HepG2 (cell line): ENCODE data around the gene ARFGAP3. TPM values are rescaled to one million over a fixed set of nuclear protein-coding genes. Genes with fewer than 3 reads are reported as not detected.

Experiments used
- EEA1 ChIP-seq: sonication (generic); formaldehyde crosslinking; IDR thresholded peaks from 2 replicates; pipeline ENCODE4 v1.5.1; 2020; ENCODE audit warnings: mild to moderate bottlenecking, missing genetic modification reagents, borderline replicate concordance
- EHMT2 ChIP-seq: fragments of 200-600 bp; sonication (generic); IDR thresholded peaks from 2 replicates; pipeline ENCODE4 v1.7.0; 2017; ENCODE audit warnings: antibody characterized with exemption, low read depth, low read length, borderline replicate concordance
- GTF3A ChIP-seq: sonication (generic); formaldehyde crosslinking; conservative IDR thresholded peaks from 2 replicates; pipeline ENCODE4 v1.4.0; 2020; ENCODE audit warnings: mild to moderate bottlenecking, missing genetic modification reagents
- HOXD1 ChIP-seq: sonication (generic); formaldehyde crosslinking; IDR thresholded peaks from 2 replicates; pipeline ENCODE4 v1.5.0; 2020; ENCODE audit warnings: missing genetic modification reagents
- KLF15 ChIP-seq: sonication (generic); formaldehyde crosslinking; IDR thresholded peaks from 2 replicates; pipeline ENCODE4 v1.8.1; 2023; ENCODE audit warnings: borderline replicate concordance, mild to moderate bottlenecking, inconsistent platforms, missing genetic modification reagents, mixed read lengths
- NFKBIZ ChIP-seq: IDR thresholded peaks from 2 replicates; pipeline ENCODE4 v1.6.1; 2018; ENCODE audit warnings: missing genetic modification reagents, missing compliant biosample characterization
- NKX3-1 ChIP-seq: sonication (generic); formaldehyde crosslinking; IDR thresholded peaks from 2 replicates; pipeline ENCODE4 v1.5.0; 2020; ENCODE audit warnings: missing genetic modification reagents
- SP140L ChIP-seq: sonication (generic); formaldehyde crosslinking; IDR thresholded peaks from 2 replicates; pipeline ENCODE4 v1.4.0; 2020; ENCODE audit warnings: missing genetic modification reagents, borderline replicate concordance
- ZFP37 ChIP-seq: sonication (generic); formaldehyde crosslinking; IDR thresholded peaks from 2 replicates; pipeline ENCODE4 v1.4.0; 2020; ENCODE audit warnings: missing genetic modification reagents, borderline replicate concordance
- ZNF577 ChIP-seq: sonication (generic); formaldehyde crosslinking; IDR thresholded peaks from 2 replicates; pipeline ENCODE4 v1.4.0; 2020; ENCODE audit warnings: mild to moderate bottlenecking, low read depth, missing genetic modification reagents, borderline replicate concordance
- ZNF709 ChIP-seq: sonication (generic); formaldehyde crosslinking; IDR thresholded peaks from 2 replicates; pipeline ENCODE4 v1.5.0; 2020; ENCODE audit warnings: mild to moderate bottlenecking, missing genetic modification reagents
- ZNF724P ChIP-seq: sonication (generic); formaldehyde crosslinking; IDR thresholded peaks from 2 replicates; pipeline ENCODE4 v1.8.0; 2022; ENCODE audit warnings: missing genetic modification reagents, borderline replicate concordance
- ZNF747 ChIP-seq: sonication (generic); formaldehyde crosslinking; IDR thresholded peaks from 2 replicates; pipeline ENCODE4 v1.8.1; 2023; ENCODE audit warnings: missing genetic modification reagents, mild to moderate bottlenecking, borderline replicate concordance
- ZNF83 ChIP-seq: sonication (generic); formaldehyde crosslinking; IDR thresholded peaks from 2 replicates; pipeline ENCODE4 v1.4.0; 2020; ENCODE audit warnings: missing genetic modification reagents, mild to moderate bottlenecking, borderline replicate concordance
- ZNF850 ChIP-seq: sonication (generic); formaldehyde crosslinking; conservative IDR thresholded peaks from 2 replicates; pipeline ENCODE4 v1.9.0; 2021; ENCODE audit warnings: mild to moderate bottlenecking, missing genetic modification reagents
- polyA plus RNA-seq, 8 experiments: library from polyadenylated mRNA; depleted of rRNA in 3 of 8; stranded (reverse) in 7 of 8; unstranded in 1 of 8; fragments of >200 nt; fragmentation: Illumina TruSeq in 4 of 8; extraction: Trizol in 4 of 8; gene quantifications; 2 replicates each; pipeline versions ENCODE4 v1.2.1 to v1.2.3, GENCODE V29; 2011 to 2016; ENCODE audit warnings: low read depth in 4 of 8, missing spikeins in 1 of 8, mixed read lengths in 1 of 8; ENCODE audit not compliant: insufficient read depth in 1 of 8
- total RNA-seq, 5 experiments: library from RNA; depleted of rRNA; stranded (reverse); fragments of >200 nt; fragmentation: Illumina TruSeq; extraction: Trizol; gene quantifications; 2 replicates each; pipeline ENCODE4 v1.2.3, GENCODE V29; 2016; ENCODE audit warnings: low read depth in 1 of 5
- TF ChIP-seq, protein P1 (sequence below): sonication (generic); formaldehyde crosslinking; IDR thresholded peaks from 2 replicates; pipeline ENCODE4 v1.4.0; 2020; ENCODE audit warnings: missing genetic modification reagents
- TF ChIP-seq, protein P2 (sequence below): sonication (generic); formaldehyde crosslinking; IDR thresholded peaks from 2 replicates; pipeline ENCODE4 v1.8.1; 2022; ENCODE audit warnings: low read depth, mild to moderate bottlenecking, missing genetic modification reagents
- TF ChIP-seq, protein P3 (sequence below): sonication (generic); formaldehyde crosslinking; IDR thresholded peaks from 2 replicates; pipeline ENCODE4 v1.4.0; 2020; ENCODE audit warnings: missing genetic modification reagents
- TF ChIP-seq, protein P4 (sequence below): sonication (generic); formaldehyde crosslinking; IDR thresholded peaks from 2 replicates; pipeline ENCODE4 v1.4.0; 2020; ENCODE audit warnings: low read depth, mild to moderate bottlenecking, missing genetic modification reagents
- TF ChIP-seq, protein P5 (sequence below): sonication (generic); formaldehyde crosslinking; IDR thresholded peaks from 2 replicates; pipeline ENCODE4 v1.4.0; 2020; ENCODE audit warnings: missing genetic modification reagents, low read depth, mild to moderate bottlenecking, borderline replicate concordance

ARFGAP3 gene
- total and polyA plus RNA-seq, 2 of the 13 experiments (the other 11 are each of a cell fraction or from before 2014, with no cell fraction given), result 41.7 to 61.6 TPM

DNA sequence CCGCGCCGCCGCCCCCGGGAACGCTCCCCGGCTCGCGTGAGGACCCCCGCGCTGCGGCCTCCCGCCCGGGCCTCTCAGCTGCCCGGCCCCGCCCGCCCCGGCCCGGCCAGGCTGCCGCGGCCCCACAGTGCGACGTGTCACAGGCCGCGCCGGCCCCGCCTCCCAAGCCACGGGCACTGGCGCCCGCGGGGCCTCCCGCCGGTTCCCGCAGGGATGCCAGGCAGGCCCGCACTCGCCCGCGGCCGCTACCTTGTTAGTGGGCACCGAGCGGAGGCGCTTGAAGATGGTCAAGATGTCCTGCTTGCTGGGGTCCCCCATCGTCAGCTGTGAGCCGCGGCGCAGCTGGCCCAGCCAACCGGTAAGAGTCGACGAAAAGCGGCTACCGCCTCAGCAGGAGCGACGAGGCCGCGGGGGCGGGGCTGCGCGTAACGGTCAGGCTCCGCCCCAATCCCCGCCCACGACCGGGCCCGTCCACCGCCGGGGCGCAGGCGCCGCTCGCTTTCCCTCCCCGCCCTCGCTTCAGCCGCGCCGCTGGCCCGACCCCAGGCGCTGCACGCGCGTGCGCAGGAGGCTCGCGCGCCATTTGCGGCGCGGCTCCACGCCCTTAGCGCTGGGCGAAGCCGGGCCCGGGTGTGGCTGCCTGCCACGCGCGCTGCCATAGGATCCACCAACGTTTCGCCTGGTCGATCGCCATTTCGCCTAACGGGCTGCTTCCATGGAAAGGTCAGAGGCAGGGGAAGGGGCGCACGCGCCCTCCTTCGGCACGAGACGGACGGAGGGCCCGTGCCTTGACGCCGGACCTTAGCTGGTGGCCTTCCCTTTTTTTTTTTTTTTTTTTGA lies at the start of gene ARFGAP3 (continued):
- peak; percentile 85; the same call in 1 of the 2 replicates for TF ChIP-seq ZNF747
- peak; percentile 95 for TF ChIP-seq NKX3-1 (CRISPR knock-in tag)
- TF ChIP-seq HOXD1 (CRISPR knock-in tag), result peak; percentile 65
- no peak for TF ChIP-seq GTF3A
- TF ChIP-seq SP140L (CRISPR knock-in tag), result no peak
- 0 out of 2 replicates have a peak, but pooled peaks have one; percentile 62 for TF ChIP-seq ZNF83 (CRISPR knock-in tag)
- peak; percentile 92; the same call in 1 of the 2 replicates for TF ChIP-seq EEA1
- peak; percentile 51; the same call in 1 of the 2 replicates for TF ChIP-seq ZFP37
- TF ChIP-seq, protein P1, sequence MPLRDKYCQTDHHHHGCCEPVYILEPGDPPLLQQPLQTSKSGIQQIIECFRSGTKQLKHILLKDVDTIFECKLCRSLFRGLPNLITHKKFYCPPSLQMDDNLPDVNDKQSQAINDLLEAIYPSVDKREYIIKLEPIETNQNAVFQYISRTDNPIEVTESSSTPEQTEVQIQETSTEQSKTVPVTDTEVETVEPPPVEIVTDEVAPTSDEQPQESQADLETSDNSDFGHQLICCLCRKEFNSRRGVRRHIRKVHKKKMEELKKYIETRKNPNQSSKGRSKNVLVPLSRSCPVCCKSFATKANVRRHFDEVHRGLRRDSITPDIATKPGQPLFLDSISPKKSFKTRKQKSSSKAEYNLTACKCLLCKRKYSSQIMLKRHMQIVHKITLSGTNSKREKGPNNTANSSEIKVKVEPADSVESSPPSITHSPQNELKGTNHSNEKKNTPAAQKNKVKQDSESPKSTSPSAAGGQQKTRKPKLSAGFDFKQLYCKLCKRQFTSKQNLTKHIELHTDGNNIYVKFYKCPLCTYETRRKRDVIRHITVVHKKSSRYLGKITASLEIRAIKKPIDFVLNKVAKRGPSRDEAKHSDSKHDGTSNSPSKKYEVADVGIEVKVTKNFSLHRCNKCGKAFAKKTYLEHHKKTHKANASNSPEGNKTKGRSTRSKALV (CRISPR knock-in tag), result peak; percentile 71; the same call in 1 of the 2 replicates
- TF ChIP-seq, protein P2, sequence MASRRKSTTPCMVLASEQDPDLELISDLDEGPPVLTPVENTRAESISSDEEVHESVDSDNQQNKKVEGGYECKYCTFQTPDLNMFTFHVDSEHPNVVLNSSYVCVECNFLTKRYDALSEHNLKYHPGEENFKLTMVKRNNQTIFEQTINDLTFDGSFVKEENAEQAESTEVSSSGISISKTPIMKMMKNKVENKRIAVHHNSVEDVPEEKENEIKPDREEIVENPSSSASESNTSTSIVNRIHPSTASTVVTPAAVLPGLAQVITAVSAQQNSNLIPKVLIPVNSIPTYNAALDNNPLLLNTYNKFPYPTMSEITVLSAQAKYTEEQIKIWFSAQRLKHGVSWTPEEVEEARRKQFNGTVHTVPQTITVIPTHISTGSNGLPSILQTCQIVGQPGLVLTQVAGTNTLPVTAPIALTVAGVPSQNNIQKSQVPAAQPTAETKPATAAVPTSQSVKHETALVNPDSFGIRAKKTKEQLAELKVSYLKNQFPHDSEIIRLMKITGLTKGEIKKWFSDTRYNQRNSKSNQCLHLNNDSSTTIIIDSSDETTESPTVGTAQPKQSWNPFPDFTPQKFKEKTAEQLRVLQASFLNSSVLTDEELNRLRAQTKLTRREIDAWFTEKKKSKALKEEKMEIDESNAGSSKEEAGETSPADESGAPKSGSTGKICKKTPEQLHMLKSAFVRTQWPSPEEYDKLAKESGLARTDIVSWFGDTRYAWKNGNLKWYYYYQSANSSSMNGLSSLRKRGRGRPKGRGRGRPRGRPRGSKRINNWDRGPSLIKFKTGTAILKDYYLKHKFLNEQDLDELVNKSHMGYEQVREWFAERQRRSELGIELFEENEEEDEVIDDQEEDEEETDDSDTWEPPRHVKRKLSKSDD (CRISPR knock-in tag), result peak; percentile 89; the same call in 1 of the 2 replicates
- TF ChIP-seq, protein P3, sequence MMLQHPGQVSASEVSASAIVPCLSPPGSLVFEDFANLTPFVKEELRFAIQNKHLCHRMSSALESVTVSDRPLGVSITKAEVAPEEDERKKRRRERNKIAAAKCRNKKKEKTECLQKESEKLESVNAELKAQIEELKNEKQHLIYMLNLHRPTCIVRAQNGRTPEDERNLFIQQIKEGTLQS (CRISPR knock-in tag), result no peak; the same call in 1 of the 2 replicates
- 0 out of 2 replicates have a peak, but pooled peaks have one; percentile 35 for TF ChIP-seq NFKBIZ (CRISPR knock-in tag)
- peak; percentile 87; the same call in 1 of the 2 replicates for TF ChIP-seq KLF15 (CRISPR knock-in tag)
- 0 out of 2 replicates have a peak, but pooled peaks have one; percentile 29 for TF ChIP-seq ZNF850 (CRISPR knock-in tag)
- TF ChIP-seq ZNF724P (CRISPR knock-in tag), result peak; percentile 91; the same call in 1 of the 2 replicates
- TF ChIP-seq, protein P4, sequence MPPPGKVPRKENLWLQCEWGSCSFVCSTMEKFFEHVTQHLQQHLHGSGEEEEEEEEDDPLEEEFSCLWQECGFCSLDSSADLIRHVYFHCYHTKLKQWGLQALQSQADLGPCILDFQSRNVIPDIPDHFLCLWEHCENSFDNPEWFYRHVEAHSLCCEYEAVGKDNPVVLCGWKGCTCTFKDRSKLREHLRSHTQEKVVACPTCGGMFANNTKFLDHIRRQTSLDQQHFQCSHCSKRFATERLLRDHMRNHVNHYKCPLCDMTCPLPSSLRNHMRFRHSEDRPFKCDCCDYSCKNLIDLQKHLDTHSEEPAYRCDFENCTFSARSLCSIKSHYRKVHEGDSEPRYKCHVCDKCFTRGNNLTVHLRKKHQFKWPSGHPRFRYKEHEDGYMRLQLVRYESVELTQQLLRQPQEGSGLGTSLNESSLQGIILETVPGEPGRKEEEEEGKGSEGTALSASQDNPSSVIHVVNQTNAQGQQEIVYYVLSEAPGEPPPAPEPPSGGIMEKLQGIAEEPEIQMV (CRISPR knock-in tag), result peak; percentile 91
- TF ChIP-seq ZNF709 (CRISPR knock-in tag), result peak; percentile 94; the same call in 1 of the 2 replicates
- no peak for TF ChIP-seq ZNF577
- TF ChIP-seq, protein P5, sequence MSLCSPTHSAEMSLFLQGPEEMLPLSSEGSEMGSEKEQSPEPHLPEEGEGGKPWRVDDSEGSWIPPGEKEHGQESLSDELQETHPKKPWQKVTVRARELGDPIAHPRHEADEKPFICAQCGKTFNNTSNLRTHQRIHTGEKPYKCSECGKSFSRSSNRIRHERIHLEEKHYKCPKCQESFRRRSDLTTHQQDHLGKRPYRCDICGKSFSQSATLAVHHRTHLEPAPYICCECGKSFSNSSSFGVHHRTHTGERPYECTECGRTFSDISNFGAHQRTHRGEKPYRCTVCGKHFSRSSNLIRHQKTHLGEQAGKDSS (CRISPR knock-in tag), result peak; percentile 58; the same call in 1 of the 2 replicates
- no peak for TF ChIP-seq EHMT2
